ENCODE measurements around the gene NAT10.

Gene NAT10

GRCh38 chr11:34150494-34151151 is 45.2 kb downstream of the NAT10 start:
- no peak for DNase-seq (ENCODE audit: low read depth)

DNA sequence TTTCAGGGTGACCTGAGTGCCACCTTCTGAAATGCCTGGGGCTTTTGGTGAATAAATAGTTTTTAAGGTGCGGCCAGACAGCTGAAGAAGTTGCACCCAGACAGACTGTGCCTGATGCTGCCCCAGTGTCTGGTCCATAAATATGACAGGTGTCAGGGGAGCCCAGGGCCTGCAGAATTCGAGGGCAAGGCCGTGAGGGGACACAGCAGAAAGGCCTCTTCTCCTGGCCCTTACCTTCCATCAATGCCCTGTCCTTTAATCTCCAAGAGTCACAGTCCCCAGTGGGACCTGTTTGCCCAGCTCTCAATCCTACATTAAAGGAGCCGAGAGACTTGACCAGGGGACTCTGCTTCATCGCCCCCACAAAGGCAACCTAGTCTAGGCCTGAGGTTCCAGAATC is 45.7 kb downstream of the NAT10 start:
- DNase-seq (ENCODE audit: low read depth) = no peak

DNA sequence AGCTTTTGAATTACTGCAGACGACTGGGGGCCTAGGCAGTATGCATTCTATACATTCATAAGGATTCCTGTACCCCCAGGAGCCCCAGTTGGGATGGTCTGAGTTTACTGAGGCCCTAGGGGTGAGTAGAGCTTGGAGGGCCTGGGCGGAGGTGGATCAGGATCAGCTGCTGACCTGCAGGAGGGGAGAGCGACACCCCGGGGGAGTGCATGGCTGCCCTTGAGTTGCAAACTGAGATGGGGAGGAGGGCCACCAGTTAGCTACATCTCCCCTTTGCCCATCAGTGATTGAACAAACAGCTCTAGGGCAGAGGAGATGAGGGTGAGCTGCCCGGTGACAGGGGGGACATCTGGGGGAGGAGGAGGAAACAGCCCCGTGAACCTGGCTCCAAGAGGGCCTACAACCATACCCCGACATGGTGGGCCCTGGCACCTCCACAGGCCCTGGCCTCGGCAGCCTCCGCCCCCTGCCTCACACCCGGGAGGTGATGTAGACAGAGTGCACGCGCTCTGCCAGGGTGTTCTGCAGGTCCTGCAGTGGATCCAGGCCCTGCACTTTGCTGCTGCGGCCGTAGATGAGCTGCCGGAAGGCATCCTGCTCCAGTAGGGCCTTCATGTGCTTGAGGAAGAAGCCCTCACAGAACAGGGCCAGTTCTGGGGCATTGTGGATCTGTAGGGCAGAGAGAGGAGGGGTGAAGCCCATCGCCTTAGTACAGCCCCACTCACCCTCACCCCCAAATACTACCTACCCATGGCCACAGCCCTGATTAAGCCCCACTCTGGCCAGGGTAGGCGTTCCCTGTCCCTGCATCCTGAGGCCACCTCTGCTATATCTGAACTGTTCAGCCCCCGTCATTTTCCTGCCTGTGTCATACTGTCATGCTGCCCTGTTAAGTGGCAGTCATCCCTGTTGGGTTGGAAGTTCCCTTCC is 46.8 kb downstream of the NAT10 start:
- no peak for DNase-seq (ENCODE audit: low read depth)

- DNase-seq (ENCODE audit: low read depth) = no peak
Measured at GRCh38 chr11:34154059-34154875, 48.8 kb downstream of the NAT10 start.

GRCh38 chr11:34155057-34155756 is 49.8 kb downstream of the NAT10 start:
- DNase-seq (ENCODE audit: low read depth) = no peak

DNA sequence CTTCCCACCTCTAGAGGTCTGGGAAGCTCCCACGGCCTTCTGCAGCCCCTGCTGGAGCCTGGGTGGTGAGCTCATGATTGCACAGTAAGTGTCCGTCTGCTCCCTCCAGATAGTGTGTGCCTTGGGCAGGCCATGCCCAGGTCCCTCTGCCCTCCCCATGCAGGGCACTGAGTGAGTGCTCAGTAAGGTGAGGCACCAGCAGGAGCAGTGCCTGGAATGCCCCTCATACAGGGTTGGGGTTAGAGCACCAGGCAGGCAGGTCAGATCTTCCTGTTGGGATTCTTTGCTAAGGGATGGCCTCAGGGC is 50.3 kb downstream of the NAT10 start:
- no peak for DNase-seq (ENCODE audit: low read depth)

DNA sequence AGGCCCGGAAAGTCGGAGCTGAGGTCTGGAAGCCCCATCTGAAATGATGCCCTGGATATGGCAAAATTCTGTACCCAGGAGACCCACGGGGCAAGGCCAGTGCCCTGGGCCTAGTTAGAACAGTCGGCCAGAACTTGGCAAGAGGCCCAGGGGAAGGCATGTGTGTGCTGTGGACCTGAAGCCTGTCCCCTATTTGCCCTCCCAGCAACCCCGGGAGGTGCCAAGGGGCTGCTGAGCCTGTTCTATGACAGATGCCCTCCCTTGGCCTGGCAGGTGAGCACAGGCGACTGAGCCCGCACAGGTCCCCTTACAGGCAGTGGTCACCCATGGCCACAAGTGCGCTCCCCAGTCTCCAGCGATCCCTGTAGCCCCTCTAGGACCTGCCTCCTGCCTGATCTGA is 51.7 kb downstream of the NAT10 start:
- no peak for DNase-seq (ENCODE audit: low read depth)

DNA sequence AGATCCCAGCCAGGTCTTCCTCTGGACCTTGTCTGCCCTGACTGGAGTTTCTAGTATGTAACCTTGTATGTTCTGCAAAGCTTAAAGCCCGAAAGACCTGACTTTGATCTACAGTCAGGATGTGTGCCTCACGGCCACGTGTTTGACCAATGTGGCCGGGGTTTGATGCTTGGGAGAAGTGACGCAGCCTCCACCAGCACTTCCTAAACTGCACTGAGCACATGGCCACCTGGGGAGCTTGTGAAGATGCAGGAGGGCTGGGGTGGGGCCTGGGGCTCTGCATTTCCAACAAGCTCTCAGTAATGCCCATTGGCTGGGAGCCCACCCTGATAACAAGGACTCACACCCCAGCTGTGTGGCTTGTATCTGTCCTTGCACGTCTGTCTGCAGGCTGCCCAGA is 53.2 kb downstream of the NAT10 start:
- no peak for DNase-seq (ENCODE audit: low read depth)

GRCh38 chr11:34160049-34160721 is 54.8 kb downstream of the NAT10 start:
- no peak for DNase-seq (ENCODE audit: low read depth)

- no peak for DNase-seq (ENCODE audit: low read depth)
Measured at GRCh38 chr11:34160791-34161190, 55.4 kb downstream of the NAT10 start.

- DNase-seq (ENCODE audit: low read depth) = no peak
Measured at GRCh38 chr11:34161361-34161760, 55.9 kb downstream of the NAT10 start.

GRCh38 chr11:34161812-34162492 is 56.5 kb downstream of the NAT10 start:
- DNase-seq (ENCODE audit: low read depth) = no peak

- DNase-seq (ENCODE audit: low read depth) = no peak
Measured at GRCh38 chr11:34162493-34162820, 57.0 kb downstream of the NAT10 start.

GRCh38 chr11:34162856-34163255 is 57.4 kb downstream of the NAT10 start:
- no peak for DNase-seq (ENCODE audit: low read depth)

- no peak for DNase-seq (ENCODE audit: low read depth)
Measured at GRCh38 chr11:34165121-34165520, 59.7 kb downstream of the NAT10 start.

GRCh38 chr11:34165786-34166555 is 60.5 kb downstream of the NAT10 start:
- DNase-seq (ENCODE audit: low read depth) = no peak

- DNase-seq (ENCODE audit: low read depth) = no peak
Measured at GRCh38 chr11:34166806-34167740, 61.6 kb downstream of the NAT10 start.

DNA sequence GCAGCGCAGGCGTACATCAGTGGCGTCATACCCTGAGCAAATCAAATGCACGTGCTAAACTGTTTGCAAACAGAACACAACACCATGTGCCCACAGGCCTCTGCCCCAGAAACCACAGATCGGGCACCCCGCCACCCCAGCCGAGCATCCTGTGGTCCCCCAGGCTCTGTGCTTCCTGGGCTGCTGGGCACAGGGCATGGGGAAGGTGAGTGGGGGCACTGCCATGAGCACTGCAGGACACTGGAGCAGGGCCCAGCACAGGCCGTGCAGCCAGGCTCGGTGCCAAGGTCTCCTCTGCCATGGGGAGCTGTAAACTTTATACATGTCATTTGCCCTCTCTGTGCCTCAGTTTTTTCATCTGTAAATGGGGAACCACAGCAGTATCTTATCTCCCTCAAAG is 62.5 kb downstream of the NAT10 start:
- no peak for DNase-seq (ENCODE audit: low read depth)
